ENCODE results near the gene USH2A.

USH2A gene

GRCh38 chr1:216422821-216423520 is at the start of gene USH2A:
Gene USH2A (minus strand): TSS chr1:216423448. CDS start chr1:216422336, 1,112 bp downstream.
- Histone ChIP-seq H3K4me2 (ENCODE audit: insufficient read depth, low read length) (no peak within 1 kb of the TSS), H3K27ac (ENCODE audit: low read length) (no peak within 1 kb of the TSS), H4K20me1 (ENCODE audit: insufficient read depth, low read length) (no peaks in the 10 kb centered on the region), H3K27me3 (ENCODE audit: insufficient read depth, low read length, poor library complexity) (no peaks in the 10 kb centered on the region), H3K79me2 (ENCODE audit: insufficient read depth, low read length) (no peaks in the 10 kb centered on the region), H2AFZ (ENCODE audit: low read depth, low read length) (no peak within 1 kb of the TSS), H3K4me1 (ENCODE audit: insufficient read depth, low read length) (no peaks in the 10 kb centered on the region), H3K36me3 (ENCODE audit: insufficient read depth, low read length) (no peaks in the 10 kb centered on the region), H3K4me3 (ENCODE audit: low read depth in 1 of 2, low read length in 2 of 2) (no peak within 1 kb of the TSS), H3K9ac (ENCODE audit: low read depth, low read length) (no peak within 1 kb of the TSS), H3K9me3 (ENCODE audit: insufficient read depth, low read length, severe bottlenecking) (no peaks in the 10 kb centered on the region)
- no peak for ATAC-seq (ENCODE audit: insufficient read depth, low read depth)
- TF ChIP-seq EZH2 (IDR thresholded peaks at IDR 0.05; ENCODE audit: borderline replicate concordance, low read depth, low read length, severe bottlenecking) = no peak
- no peak for DNase-seq

- TF ChIP-seq EZH2 (IDR thresholded peaks at IDR 0.05; ENCODE audit: borderline replicate concordance, low read depth, low read length, severe bottlenecking) (no peak), CTCF (IDR thresholded peaks at IDR 0.05; ENCODE audit: borderline replicate concordance, extremely low read depth, low read length, poor library complexity, severe bottlenecking) (no peak)
- ATAC-seq (ENCODE audit: insufficient read depth, low read depth) = no peak
Observed at GRCh38 chr1:216466162-216466801, 43.0 kb upstream of the USH2A start.

GRCh38 chr1:216464489-216464888 is 41.2 kb upstream of the USH2A start:
- no peak overlapping the region for H3K27ac ChIP-seq (ENCODE audit: low read length)
- no peak for TF ChIP-seq EZH2 (IDR thresholded peaks at IDR 0.05; ENCODE audit: borderline replicate concordance, low read depth, low read length, severe bottlenecking)
- TF ChIP-seq CTCF (IDR thresholded peaks at IDR 0.05; ENCODE audit: borderline replicate concordance, extremely low read depth, low read length, poor library complexity, severe bottlenecking) = no peak
- H3K4me3 ChIP-seq (ENCODE audit: low read depth in 1 of 2, low read length in 2 of 2) = no peak overlapping the region
- no peaks in the 10 kb centered on the region for H3K4me1 ChIP-seq (ENCODE audit: insufficient read depth, low read length)
- no peaks in the 10 kb centered on the region for H3K79me2 ChIP-seq (ENCODE audit: insufficient read depth, low read length)
- ATAC-seq (ENCODE audit: insufficient read depth, low read depth) (no peak), DNase-seq (no peak)
- H3K36me3 ChIP-seq (ENCODE audit: insufficient read depth, low read length) = no peaks in the 10 kb centered on the region
- H3K9ac ChIP-seq (ENCODE audit: low read depth, low read length) = no peak overlapping the region
- no peaks in the 10 kb centered on the region for H4K20me1 ChIP-seq (ENCODE audit: insufficient read depth, low read length)
- H3K4me2 ChIP-seq (ENCODE audit: insufficient read depth, low read length) = no peak overlapping the region
- no peaks in the 10 kb centered on the region for H3K9me3 ChIP-seq (ENCODE audit: insufficient read depth, low read length, severe bottlenecking)
- H3K27me3 ChIP-seq (ENCODE audit: insufficient read depth, low read length, poor library complexity) = no peaks in the 10 kb centered on the region
- no peak overlapping the region for H2AFZ ChIP-seq (ENCODE audit: low read depth, low read length)

More at GRCh38 chr1:216466162-216466801, 43.0 kb upstream of the USH2A start:
- H3K79me2 ChIP-seq (ENCODE audit: insufficient read depth, low read length) = no peaks in the 10 kb centered on the region
- H4K20me1 ChIP-seq (ENCODE audit: insufficient read depth, low read length) = no peaks in the 10 kb centered on the region
- H3K4me1 ChIP-seq (ENCODE audit: insufficient read depth, low read length) = no peaks in the 10 kb centered on the region
- H3K9me3 ChIP-seq (ENCODE audit: insufficient read depth, low read length, severe bottlenecking) = no peaks in the 10 kb centered on the region
- no peak overlapping the region for H3K9ac ChIP-seq (ENCODE audit: low read depth, low read length)
- DNase-seq = no peak
- H3K4me3 ChIP-seq (ENCODE audit: low read depth in 1 of 2, low read length in 2 of 2) = no peak overlapping the region
- H3K36me3 ChIP-seq (ENCODE audit: insufficient read depth, low read length) = no peaks in the 10 kb centered on the region
- no peaks in the 10 kb centered on the region for H3K27me3 ChIP-seq (ENCODE audit: insufficient read depth, low read length, poor library complexity)
- H3K27ac ChIP-seq (ENCODE audit: low read length) = no peak overlapping the region
- H3K4me2 ChIP-seq (ENCODE audit: insufficient read depth, low read length) = no peak overlapping the region
- no peak overlapping the region for H2AFZ ChIP-seq (ENCODE audit: low read depth, low read length)

GRCh38 chr1:216462066-216462775 is 39.0 kb upstream of the USH2A start:
- Histone ChIP-seq H3K27ac (ENCODE audit: low read length) (no peak overlapping the region), H3K9ac (ENCODE audit: low read depth, low read length) (no peak overlapping the region), H2AFZ (ENCODE audit: low read depth, low read length) (no peak overlapping the region), H3K4me3 (ENCODE audit: low read depth in 1 of 2, low read length in 2 of 2) (no peak overlapping the region), H3K9me3 (ENCODE audit: insufficient read depth, low read length, severe bottlenecking) (no peaks in the 10 kb centered on the region), H3K36me3 (ENCODE audit: insufficient read depth, low read length) (no peaks in the 10 kb centered on the region), H4K20me1 (ENCODE audit: insufficient read depth, low read length) (no peaks in the 10 kb centered on the region), H3K27me3 (ENCODE audit: insufficient read depth, low read length, poor library complexity) (no peaks in the 10 kb centered on the region), H3K4me2 (ENCODE audit: insufficient read depth, low read length) (no peak overlapping the region), H3K4me1 (ENCODE audit: insufficient read depth, low read length) (no peaks in the 10 kb centered on the region), H3K79me2 (ENCODE audit: insufficient read depth, low read length) (no peaks in the 10 kb centered on the region)
- no peak for TF ChIP-seq EZH2 (IDR thresholded peaks at IDR 0.05; ENCODE audit: borderline replicate concordance, low read depth, low read length, severe bottlenecking)
- TF ChIP-seq CTCF (IDR thresholded peaks at IDR 0.05; ENCODE audit: borderline replicate concordance, extremely low read depth, low read length, poor library complexity, severe bottlenecking) = no peak
- no peak for ATAC-seq (ENCODE audit: insufficient read depth, low read depth)
- no peak for DNase-seq

All from DND-41 (cell line).